Trophoblast cell (in vitro differentiated cells and primary cell): ENCODE measurements around the gene EXOC3L2.
A peak's percentile ranks its signal among the peaks of the same experiment; 100 is the strongest.

Source experiments
- DNase-seq, 2 donors: peaks; one replicate each; pipeline ENCODE4 v3.0.0-alpha.2; 2016
- H2AFZ ChIP-seq: 2 replicates; pipeline ENCODE4 v1.6.1; 2013; ENCODE audit warnings: low read length, moderate library complexity, mild to moderate bottlenecking; ENCODE audit not compliant: insufficient read depth, poor library complexity
- H2AK5ac ChIP-seq: 2 replicates; pipeline ENCODE4 v1.6.1; 2013; ENCODE audit warnings: mild to moderate bottlenecking, low read length
- H2BK120ac ChIP-seq: 2 replicates; pipeline ENCODE4 v1.6.1; 2013; ENCODE audit warnings: low read length, mild to moderate bottlenecking, moderate library complexity; ENCODE audit not compliant: insufficient read depth, poor library complexity
- H2BK12ac ChIP-seq: 2 replicates; pipeline ENCODE4 v1.6.1; 2013; ENCODE audit warnings: mild to moderate bottlenecking, low read length, moderate library complexity
- H2BK5ac ChIP-seq: 2 replicates; pipeline ENCODE4 v1.6.1; 2013; ENCODE audit warnings: low read length, low read depth, moderate library complexity, mild to moderate bottlenecking; ENCODE audit not compliant: poor library complexity
- H3K14ac ChIP-seq: 2 replicates; pipeline ENCODE4 v1.6.1; 2013; ENCODE audit warnings: mild to moderate bottlenecking, low read length
- H3K18ac ChIP-seq: 2 replicates; pipeline ENCODE4 v1.6.1; 2013; ENCODE audit warnings: mild to moderate bottlenecking, low read length
- H3K23ac ChIP-seq: 2 replicates; pipeline ENCODE4 v1.6.1; 2013; ENCODE audit warnings: low read length
- H3K27ac ChIP-seq: 2 replicates; pipeline ENCODE4 v1.5.1; 2013; ENCODE audit warnings: low read depth, mild to moderate bottlenecking, inconsistent platforms, low read length, moderate library complexity
- H3K27me3 ChIP-seq: 2 replicates; pipeline ENCODE4 v1.6.1; 2013; ENCODE audit warnings: inconsistent platforms, mild to moderate bottlenecking, low read length, moderate library complexity; ENCODE audit not compliant: insufficient read depth
- H3K36me3 ChIP-seq, 2 experiments: 1 replicate in 1 of 2; 2 replicates in 1 of 2; pipeline ENCODE4 v1.6.1; 2013; ENCODE audit warnings: low read length in 2 of 2, mild to moderate bottlenecking in 2 of 2, moderate library complexity in 1 of 2; ENCODE audit not compliant: insufficient read depth in 2 of 2, control insufficient read depth in 1 of 2
- H3K4ac ChIP-seq: 2 replicates; pipeline ENCODE4 v1.6.1; 2013; ENCODE audit warnings: low read depth, mild to moderate bottlenecking, low read length, moderate library complexity
- H3K4me1 ChIP-seq, 2 experiments: 1 replicate in 1 of 2; 2 replicates in 1 of 2; pipeline ENCODE4 v1.6.1; 2013; ENCODE audit warnings: low read length in 2 of 2, mild to moderate bottlenecking in 2 of 2, moderate library complexity in 1 of 2; ENCODE audit not compliant: insufficient read depth in 2 of 2, control insufficient read depth in 1 of 2
- H3K4me2 ChIP-seq: 2 replicates; pipeline ENCODE4 v1.6.1; 2013; ENCODE audit warnings: inconsistent platforms, mild to moderate bottlenecking, low read length, moderate library complexity
- H3K4me3 ChIP-seq: 2 replicates; pipeline ENCODE4 v1.5.1; 2013; ENCODE audit warnings: mild to moderate bottlenecking, low read depth, low read length, inconsistent platforms
- H3K79me1 ChIP-seq: one replicate; pipeline ENCODE4 v1.6.1; 2013; ENCODE audit warnings: low read length
- H3K79me2 ChIP-seq: 2 replicates; pipeline ENCODE4 v1.6.1; 2013; ENCODE audit warnings: low read length, mild to moderate bottlenecking; ENCODE audit not compliant: control insufficient read depth, insufficient read depth, poor library complexity
- H3K9ac ChIP-seq: 2 replicates; pipeline ENCODE4 v1.6.1; 2013; ENCODE audit warnings: mild to moderate bottlenecking, low read length
- H3K9me3 ChIP-seq: 2 replicates; pipeline ENCODE4 v1.6.1; 2013; ENCODE audit warnings: low read depth, mild to moderate bottlenecking, control low read depth, inconsistent platforms, low read length; ENCODE audit not compliant: insufficient read depth
- H4K12ac ChIP-seq: 2 replicates; pipeline ENCODE4 v1.6.1; 2013; ENCODE audit warnings: low read depth, mild to moderate bottlenecking, low read length, moderate library complexity
- H4K8ac ChIP-seq: 2 replicates; pipeline ENCODE4 v1.6.1; 2013; ENCODE audit warnings: low read depth, mild to moderate bottlenecking, low read length, moderate library complexity
- H4K91ac ChIP-seq: one replicate; pipeline ENCODE4 v1.6.1; 2013; ENCODE audit warnings: low read depth, mild to moderate bottlenecking, low read length, moderate library complexity
- WGBS: extraction: QIAGEN DNeasy Blood & Tissue Kit; methylation state at CpG from one replicate; pipeline ENCODE4 v1.1.7; 2013; ENCODE audit warnings: missing lambda C conversion rate; ENCODE audit not compliant: insufficient read length, insufficient coverage; ENCODE audit errors: extremely low coverage; 5-methylcytosine and 5-hydroxymethylcytosine counted together

EXOC3L2 gene

DNA sequence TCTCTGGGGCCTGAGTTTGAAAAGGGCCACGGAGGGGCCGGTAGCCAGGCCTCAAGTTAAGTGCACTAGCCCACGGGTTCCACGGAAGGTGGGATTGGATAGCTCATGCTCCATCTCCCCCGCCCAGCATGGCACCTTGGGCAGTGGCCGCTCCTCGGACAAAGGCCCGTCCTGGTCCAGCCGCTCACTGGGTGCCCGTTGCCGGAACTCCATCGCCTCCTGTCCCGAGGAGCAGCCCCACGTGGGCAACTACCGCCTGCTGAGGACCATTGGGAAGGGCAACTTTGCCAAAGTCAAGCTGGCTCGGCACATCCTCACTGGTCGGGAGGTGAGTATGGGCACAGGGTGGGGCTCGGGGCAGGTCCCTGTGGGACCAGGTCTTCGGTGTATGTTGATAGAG lies 13.7 kb upstream of the EXOC3L2 start:
- H2BK12ac ChIP-seq = no peak overlapping the region
- no peak overlapping the region for H3K9ac ChIP-seq

DNA sequence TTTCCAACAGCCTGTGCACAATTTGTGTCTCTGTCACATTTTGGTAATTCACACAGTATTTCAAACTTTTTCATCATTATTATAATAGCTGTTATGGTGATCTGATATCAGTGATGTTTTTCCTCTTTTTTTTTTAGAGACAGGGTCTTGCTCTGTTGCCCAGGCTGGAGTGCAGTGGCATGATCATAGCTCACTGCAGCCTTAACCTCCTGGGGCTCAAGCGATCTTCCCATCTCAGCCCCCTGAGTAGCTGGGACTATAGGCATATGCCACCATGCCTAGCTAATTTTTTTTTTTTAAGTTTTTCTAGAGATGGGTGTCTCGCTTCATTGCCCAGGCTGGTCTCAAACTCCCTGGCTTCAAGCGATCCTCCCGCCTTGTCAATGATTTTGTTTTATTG lies 11.6 kb upstream of the EXOC3L2 start:
- Histone ChIP-seq H3K79me2 (no peaks in the 10 kb centered on the region), H3K27ac (no peak overlapping the region), H3K27me3 (no peaks in the 10 kb centered on the region), H3K4ac (no peak overlapping the region), H3K36me3 (peaks cover 4 to 15% of the 10 kb centered on the region in 2 experiments), H3K9ac (no peak overlapping the region), H3K4me1 (peaks cover 2 to 15% of the 10 kb centered on the region in 2 experiments), H2AK5ac (no peak overlapping the region), H3K4me3 (no peak overlapping the region), H3K14ac (no peak overlapping the region), H2BK5ac (no peak overlapping the region), H2AFZ (no peak overlapping the region), H4K8ac (no peak overlapping the region), H4K91ac (no peak overlapping the region), H3K18ac (no peak overlapping the region), H3K79me1 (peaks cover 2% of the 10 kb centered on the region), H3K4me2 (no peak overlapping the region), H2BK120ac (no peak overlapping the region), H3K9me3 (peaks cover 2% of the 10 kb centered on the region), H4K12ac (no peak overlapping the region), H3K23ac (no peak overlapping the region), H2BK12ac (no peak overlapping the region)
- no CpG with 5 or more reads among the region's 4 CpGs for WGBS
- DNase-seq = no peak

More for the DNA sequence above, 13.7 kb upstream of the EXOC3L2 start:
- Histone ChIP-seq H4K91ac (no peak overlapping the region), H3K4me2 (no peak overlapping the region), H2BK120ac (no peak overlapping the region), H2BK5ac (no peak overlapping the region), H3K4me1 (peaks cover 0 to 7% of the 10 kb centered on the region in 2 experiments), H3K23ac (no peak overlapping the region), H3K27me3 (no peaks in the 10 kb centered on the region), H2AK5ac (no peak overlapping the region), H3K27ac (no peak overlapping the region), H3K79me1 (no peaks in the 10 kb centered on the region), H3K14ac (no peak overlapping the region), H3K4ac (no peak overlapping the region), H3K79me2 (no peaks in the 10 kb centered on the region), H3K9me3 (peaks cover 2% of the 10 kb centered on the region), H3K36me3 (peaks cover 9 to 14% of the 10 kb centered on the region in 2 experiments), H3K4me3 (no peak overlapping the region), H4K8ac (no peak overlapping the region), H3K18ac (no peak overlapping the region), H2AFZ (no peak overlapping the region), H4K12ac (no peak overlapping the region)
- WGBS = no CpG with 5 or more reads among the region's 19 CpGs
- no peak for DNase-seq

DNA sequence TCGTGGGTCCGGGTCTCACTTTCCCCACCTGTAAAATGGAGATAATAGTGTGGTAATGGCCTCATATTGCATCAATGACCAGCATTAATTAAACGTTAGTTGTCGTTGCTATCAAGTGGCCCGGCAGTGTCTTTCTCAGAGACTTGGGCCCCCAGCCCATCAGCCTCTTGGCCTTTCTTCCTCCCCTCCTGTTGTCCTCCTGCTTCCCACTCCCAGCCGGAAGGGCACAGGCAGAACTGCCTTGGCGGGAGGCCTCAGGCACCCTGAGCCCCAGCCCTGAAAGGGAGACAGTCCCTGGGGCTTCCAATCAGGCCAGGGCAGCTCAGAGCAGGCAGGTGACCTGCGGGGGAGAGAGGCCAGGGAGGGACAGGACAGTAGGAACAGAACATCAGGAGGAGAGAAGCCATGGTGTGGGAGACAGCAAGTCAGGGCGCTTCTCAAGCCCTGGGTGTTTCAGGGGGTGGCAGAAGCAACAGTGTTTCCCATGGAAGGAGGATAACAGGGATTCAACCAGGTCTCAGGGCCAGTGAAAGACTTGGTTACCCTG lies 10.5 kb upstream of the EXOC3L2 start:
- Histone ChIP-seq H3K4ac (no peak overlapping the region), H2BK120ac (no peak overlapping the region), H2BK5ac (no peak overlapping the region), H4K8ac (no peak overlapping the region), H2AFZ (no peak overlapping the region), H3K4me1 (peaks cover 2 to 16% of the 10 kb centered on the region in 2 experiments), H3K36me3 (peaks cover 4 to 14% of the 10 kb centered on the region in 2 experiments), H3K27me3 (no peaks in the 10 kb centered on the region), H3K14ac (no peak overlapping the region), H3K18ac (no peak overlapping the region), H3K79me1 (peaks cover 8% of the 10 kb centered on the region), H4K91ac (no peak overlapping the region), H4K12ac (no peak overlapping the region), H3K4me2 (no peak overlapping the region), H3K9ac (no peak overlapping the region), H3K4me3 (no peak overlapping the region), H3K9me3 (peaks cover 2% of the 10 kb centered on the region), H3K79me2 (peaks cover 4% of the 10 kb centered on the region), H2BK12ac (no peak overlapping the region), H3K23ac (no peak overlapping the region), H2AK5ac (no peak overlapping the region), H3K27ac (no peak overlapping the region)
- no peak for DNase-seq
- WGBS = no CpG with 5 or more reads among the region's 9 CpGs

DNA sequence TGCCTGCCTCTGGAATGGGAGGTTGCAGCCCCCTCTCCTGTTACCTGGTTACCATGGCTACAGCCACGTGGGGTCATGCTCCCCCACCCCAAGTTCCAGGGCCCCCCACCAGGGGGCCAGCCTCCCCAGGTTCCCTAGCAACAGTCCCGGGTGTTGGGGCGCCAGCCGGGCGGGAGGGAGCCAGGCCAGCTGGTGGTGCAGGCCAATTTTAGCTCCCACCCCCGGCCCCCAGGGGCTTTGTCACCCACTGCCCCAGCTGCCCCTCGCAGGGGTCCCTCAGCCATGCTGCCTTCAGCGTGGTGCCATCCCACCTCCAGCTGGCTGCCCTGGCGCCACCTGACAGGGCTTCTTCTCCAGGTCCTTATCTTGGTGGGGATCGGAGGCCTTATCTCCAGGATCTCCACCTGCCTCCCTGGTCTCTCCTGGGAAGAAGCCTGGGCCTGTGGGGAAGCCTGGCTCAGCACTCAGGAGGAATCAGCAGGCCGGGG lies 8.9 kb upstream of the EXOC3L2 start:
- Histone ChIP-seq H3K27ac (no peak overlapping the region), H2AK5ac (no peak overlapping the region), H3K79me1 (peaks cover 8% of the 10 kb centered on the region), H2AFZ (no peak overlapping the region), H4K8ac (no peak overlapping the region), H3K4me1 (peaks cover 6 to 20% of the 10 kb centered on the region in 2 experiments), H3K4me2 (no peak overlapping the region), H2BK12ac (no peak overlapping the region), H3K23ac (no peak overlapping the region), H3K27me3 (no peaks in the 10 kb centered on the region), H2BK5ac (no peak overlapping the region), H3K18ac (no peak overlapping the region), H3K4ac (no peak overlapping the region), H2BK120ac (no peak overlapping the region), H4K91ac (no peak overlapping the region), H3K9me3 (peaks cover 5% of the 10 kb centered on the region), H3K9ac (no peak overlapping the region), H3K14ac (no peak overlapping the region), H3K4me3 (no peak overlapping the region), H3K79me2 (peaks cover 4% of the 10 kb centered on the region), H4K12ac (no peak overlapping the region), H3K36me3 (peaks cover 4 to 11% of the 10 kb centered on the region in 2 experiments)
- DNase-seq = peak; percentile 78 to 90
- no CpG with 5 or more reads among the region's 11 CpGs for WGBS
